HCT116 (cell line): Measurements from ENCODE around the gene SOWAHB. TPM values are rescaled to one million over a fixed set of nuclear protein-coding genes. Genes with fewer than 3 reads are reported as not detected.

Experiments
- ATAC-seq: fragments of 200-7000 bp; cut with Tn5 transposase; 2 replicates; pipeline ENCODE4 v1.9.1; 2020; ENCODE audit warnings: mild to moderate bottlenecking, moderate library complexity
- BruUV-seq: library from RNA; stranded (reverse); fragments of 400-500 nt; replicated peaks from 2 replicates; lab custom pipeline; 2021; lab: Mats Ljungman, UMichigan
- CTCF ChIA-PET: fragments of 300-600 bp; sonication (Branson Sonifier 250); formaldehyde crosslinking; loops from one replicate; lab custom pipeline; 2021; ENCODE audit warnings: antibody characterized with exemption; lab: Charles Lee
- POLR2A ChIA-PET: fragments of 300-600, 350-600 bp; sonication (Branson Sonifier 250); formaldehyde crosslinking; loops from one replicate; lab custom pipeline; 2021; ENCODE audit warnings: antibody characterized with exemption; lab: Charles Lee
- RAD21 ChIA-PET, 2 experiments: fragments of 300-600 bp; sonication (Branson Sonifier 250); formaldehyde crosslinking; loops; one replicate each; lab custom pipeline; 2023; ENCODE audit warnings: low total read pairs in 2 of 2; ENCODE audit not compliant: uncharacterized antibody in 2 of 2, unreplicated experiment in 2 of 2, low non-redundant PET in 1 of 2; lab: Charles Lee
- DNase-seq: peaks from one replicate; pipeline ENCODE4 v3.0.0-alpha.2; 2010; ENCODE audit warnings: low read depth, low spot score
- H2AFZ ChIP-seq: fragments of 200-600 bp; shearing (Covaris generic), sonication (generic); 2 replicates; pipeline ENCODE4 v1.6.1; 2017; ENCODE audit warnings: low read depth, mixed run types, mixed read lengths, antibody characterized with exemption, low read length; ENCODE audit not compliant: poor library complexity, severe bottlenecking
- H3K27ac ChIP-seq: 2 replicates; pipeline ENCODE4 v1.5.1; 2012; ENCODE audit warnings: low read depth, low read length
- H3K27me3 ChIP-seq: fragments of 200-600 bp; sonication (generic); 2 replicates; pipeline ENCODE4 v1.6.1; 2016; ENCODE audit warnings: mixed run types, low read length, mixed read lengths; ENCODE audit not compliant: insufficient read depth
- H3K36me3 ChIP-seq, 2 experiments: fragments of 200-500 bp in 1 of 2; fragments of 200-600 bp in 1 of 2; sonication (Bioruptor generic) in 1 of 2; sonication (generic) in 1 of 2; 2 replicates each; pipeline versions ENCODE4 v1.5.1 to v1.6.1; 2014 to 2016; ENCODE audit warnings: low read length in 2 of 2, inconsistent platforms in 1 of 2, mixed read lengths in 1 of 2, mixed run types in 1 of 2; ENCODE audit not compliant: insufficient read depth in 2 of 2, control insufficient read depth in 1 of 2
- H3K4me1 ChIP-seq, 2 experiments: fragments of 200-600 bp in 1 of 2; sonication (generic) in 1 of 2; 2 replicates each; pipeline versions ENCODE4 v1.5.1 to v1.6.1; 2012 to 2017; ENCODE audit warnings: low read length in 2 of 2, inconsistent platforms in 1 of 2, mild to moderate bottlenecking in 1 of 2, mixed read lengths in 1 of 2, mixed run types in 1 of 2, moderate library complexity in 1 of 2; ENCODE audit not compliant: insufficient read depth in 2 of 2, control insufficient read depth in 1 of 2
- H3K4me2 ChIP-seq: fragments of 200-600 bp; sonication (generic); 2 replicates; pipeline ENCODE4 v1.6.1; 2017; ENCODE audit warnings: mixed run types, low read length, mixed read lengths
- H3K4me3 ChIP-seq, 2 experiments: fragments of 200-600 bp in 1 of 2; sonication (generic) in 1 of 2; replicated peaks in 1 of 2; 2 replicates each; pipeline ENCODE4 v1.5.1; 2011 to 2016; ENCODE audit warnings: low read length in 2 of 2, control low read depth in 1 of 2, low read depth in 1 of 2, mild to moderate bottlenecking in 1 of 2, mixed read lengths in 1 of 2, mixed run types in 1 of 2
- H3K79me2 ChIP-seq: fragments of 200-600 bp; sonication (generic); 2 replicates; pipeline ENCODE4 v1.6.1; 2017; ENCODE audit warnings: mild to moderate bottlenecking, mixed run types, low read length, moderate library complexity, mixed read lengths; ENCODE audit not compliant: insufficient read depth
- H3K9ac ChIP-seq: fragments of 200-600 bp; sonication (generic); 2 replicates; pipeline ENCODE4 v1.6.1; 2016; ENCODE audit warnings: low read length, mixed read lengths
- H3K9me2 ChIP-seq: fragments of 200-600 bp; sonication (generic), shearing (Covaris generic); 2 replicates; pipeline ENCODE4 v1.6.1; 2017; ENCODE audit warnings: mixed run types, mild to moderate bottlenecking, moderate library complexity; ENCODE audit not compliant: insufficient read depth
- H3K9me3 ChIP-seq, 2 experiments: fragments of 200-500 bp in 1 of 2; fragments of 200-600 bp in 1 of 2; sonication (Bioruptor generic) in 1 of 2; sonication (generic) in 1 of 2; 2 replicates each; pipeline ENCODE4 v1.6.1; 2014 to 2017; ENCODE audit warnings: low read length in 2 of 2, mixed read lengths in 2 of 2, inconsistent platforms in 1 of 2, low read depth in 1 of 2, mild to moderate bottlenecking in 1 of 2, mixed run types in 1 of 2, moderate library complexity in 1 of 2; ENCODE audit not compliant: control insufficient read depth in 1 of 2, insufficient read depth in 1 of 2
- H4K20me1 ChIP-seq: fragments of 200-600 bp; sonication (generic), shearing (Covaris generic); 2 replicates; pipeline ENCODE4 v1.6.1; 2017; ENCODE audit warnings: mixed run types, mild to moderate bottlenecking, moderate library complexity; ENCODE audit not compliant: insufficient read depth
- CBX3 ChIP-seq: IDR thresholded peaks from 2 replicates; pipeline ENCODE4 v1.6.1; 2012; ENCODE audit warnings: low read depth
- CEBPB ChIP-seq: IDR thresholded peaks from 2 replicates; pipeline ENCODE4 v1.6.1; 2012; ENCODE audit warnings: low read depth
- CTCF ChIP-seq, 3 experiments: fragments of 200-600 bp in 1 of 3; sonication (generic) in 1 of 3; IDR thresholded peaks in 2 of 3; conservative IDR thresholded peaks in 1 of 3; 2 replicates each; pipeline ENCODE4 v1.5.1; 2012 to 2017; ENCODE audit warnings: low read depth in 2 of 3, low read length in 2 of 3, antibody characterized with exemption in 1 of 3, borderline replicate concordance in 1 of 3, control low read depth in 1 of 3, mild to moderate bottlenecking in 1 of 3, mixed read lengths in 1 of 3, mixed run types in 1 of 3, moderate library complexity in 1 of 3; ENCODE audit not compliant: insufficient read depth in 1 of 3
- EGR1 ChIP-seq: IDR thresholded peaks from 2 replicates; pipeline ENCODE4 v1.6.1; 2012; ENCODE audit warnings: low read depth
- FOSL1 ChIP-seq: IDR thresholded peaks from 2 replicates; pipeline ENCODE4 v1.6.1; 2012; ENCODE audit warnings: low read depth
- POLR2AphosphoS5 ChIP-seq: IDR thresholded peaks from 2 replicates; pipeline ENCODE4 v1.6.1; 2011; ENCODE audit warnings: mild to moderate bottlenecking, low read depth, low read length, moderate library complexity
- SIN3A ChIP-seq: IDR thresholded peaks from 2 replicates; pipeline ENCODE4 v1.6.1; 2012; ENCODE audit warnings: low read depth
- TCF7L2 ChIP-seq: IDR thresholded peaks from 2 replicates; pipeline ENCODE4 v1.7.0; 2011; ENCODE audit warnings: borderline replicate concordance, inconsistent platforms; ENCODE audit not compliant: insufficient read depth, insufficient read length; ENCODE audit errors: extremely low read depth
- intact Hi-C: fragments of 100-400 bp; cut with micrococcal nuclease; formaldehyde crosslinking; loops from 2 replicates; pipeline ENCODE4 v1.10.0; 2022
- total RNA-seq: library from RNA; stranded (reverse); gene quantifications from one replicate; pipeline ENCODE4 v1.2.1, GENCODE V29; 2021; ENCODE audit not compliant: unreplicated experiment

SOWAHB gene
- total RNA-seq, 1 experiment from 2014 or later: 3.0 TPM

DNA sequence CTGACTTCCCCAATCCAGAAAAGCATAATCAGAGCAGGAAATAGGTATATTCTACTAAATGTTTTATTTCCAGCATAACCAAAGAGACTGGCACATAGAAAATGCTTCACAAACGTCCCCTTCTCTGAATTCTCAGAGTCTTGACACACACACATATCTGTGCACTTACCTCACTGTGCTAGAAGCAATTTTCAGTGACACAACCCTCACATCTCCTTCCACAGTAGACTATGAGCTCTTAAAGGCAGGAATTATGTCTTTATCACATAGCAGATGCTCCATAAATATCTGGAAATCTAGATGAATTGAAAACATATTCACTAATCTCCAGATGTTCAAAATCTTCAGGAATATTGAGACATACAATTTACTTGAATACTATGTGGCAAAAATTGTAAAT is 5.9 kb downstream of the SOWAHB start:
- ATAC-seq: no peak

More for the DNA sequence above, 5.9 kb downstream of the SOWAHB start:
- H3K9me3 ChIP-seq: no peaks in the 10 kb centered on the region
- BruUV-seq: no TSS peak
- no peaks in the 10 kb centered on the region for H3K36me3 ChIP-seq
- intact Hi-C loops: no loop called here
- no peak overlapping the region for H3K4me3 ChIP-seq
- peaks cover 0 to 4% of the 10 kb centered on the region in 2 experiments; a peak in 1 of 4 replicates for H3K4me1 ChIP-seq
- DNase-seq: no peak
- H3K9ac ChIP-seq: no peak overlapping the region
- no peaks in the 10 kb centered on the region for H3K79me2 ChIP-seq
- no peak overlapping the region for H2AFZ ChIP-seq
- ChIA-PET POLR2A (no interaction called here), RAD21 (no interaction called here), CTCF (no interaction called here)
- no peaks in the 10 kb centered on the region for H3K9me2 ChIP-seq
- H3K4me2 ChIP-seq: no peak overlapping the region
- no peak overlapping the region for H3K27ac ChIP-seq
- no peaks in the 10 kb centered on the region for H3K27me3 ChIP-seq
- H4K20me1 ChIP-seq: no peaks in the 10 kb centered on the region
- no peak for TF ChIP-seq CEBPB
- no peak for TF ChIP-seq FOSL1
- no peak for TF ChIP-seq EGR1
- no peak for TF ChIP-seq POLR2AphosphoS5
- no peak for TF ChIP-seq TCF7L2
- TF ChIP-seq CTCF (IDR thresholded peaks at IDR 0.05 in 2 of 3, conservative IDR thresholded peaks at IDR 0.05 in 1 of 3; ENCODE audit: borderline replicate concordance in 1 of 3, insufficient read depth in 1 of 3, low read depth in 2 of 3, low read length in 2 of 3): no peak
- TF ChIP-seq SIN3A: no peak
- TF ChIP-seq CBX3: no peak
